SK-N-MC (cell line): ENCODE measurements around the gene CCDC51.

Experiments used
- EZH2 ChIP-seq: fragments of 200-600 bp; sonication (generic); IDR thresholded peaks from one replicate; pipeline ENCODE4 v1.6.1; 2017; ENCODE audit warnings: antibody characterized with exemption
- POLR2AphosphoS5 ChIP-seq: IDR thresholded peaks from 2 replicates; pipeline ENCODE4 v1.6.1; 2012; ENCODE audit warnings: mild to moderate bottlenecking, low read depth, low read length, borderline replicate concordance

GRCh38 chr3:48410205-48411040 lies 29.5 kb downstream of the CCDC51 start:
- TF ChIP-seq POLR2AphosphoS5 (no peak), EZH2 (no peak)
